Calu3 (cell line): Measurements from ENCODE around the gene SYT13. TPM values are rescaled to one million over a fixed set of nuclear protein-coding genes. Genes with fewer than 3 reads are reported as not detected.
A peak's percentile ranks its signal among the peaks of the same experiment; 100 is the strongest.
"Not testable (repeated sequence)": the region's sequence is repeated elsewhere in the genome, so short reads cannot be mapped to it uniquely, and the experiment has no call there.

Source experiments
- BruUV-seq: library from RNA; stranded (reverse); fragments of 400-500 nt; replicated peaks from 2 replicates; lab custom pipeline; 2021; lab: Mats Ljungman, UMichigan
- CTCF ChIA-PET: fragments of 300-600 bp; sonication (Branson Sonifier 250); formaldehyde crosslinking; loops from one replicate; lab custom pipeline; 2022; ENCODE audit warnings: antibody characterized with exemption; lab: Charles Lee
- DNase-seq: peaks from one replicate; pipeline ENCODE4 v3.0.0; 2022
- H3K27ac Mint-ChIP-seq: one replicate; pipeline ENCODE4 v1.8.0; 2022; ENCODE audit warnings: mixed read lengths; ENCODE audit not compliant: unreplicated experiment
- H3K27me3 Mint-ChIP-seq: one replicate; pipeline ENCODE4 v1.8.0; 2022; ENCODE audit warnings: mixed read lengths; ENCODE audit not compliant: unreplicated experiment
- H3K36me3 Mint-ChIP-seq: one replicate; pipeline ENCODE4 v1.8.0; 2022; ENCODE audit warnings: mild to moderate bottlenecking, moderate library complexity, mixed read lengths; ENCODE audit not compliant: insufficient read depth, unreplicated experiment
- H3K4me1 Mint-ChIP-seq: one replicate; pipeline ENCODE4 v1.8.0; 2022; ENCODE audit warnings: mild to moderate bottlenecking, low read depth, mixed read lengths; ENCODE audit not compliant: unreplicated experiment
- H3K4me3 Mint-ChIP-seq: one replicate; pipeline ENCODE4 v1.8.0; 2022; ENCODE audit warnings: mild to moderate bottlenecking, low read depth, moderate library complexity, mixed read lengths; ENCODE audit not compliant: unreplicated experiment
- H3K9me3 Mint-ChIP-seq: one replicate; pipeline ENCODE4 v1.8.0; 2022; ENCODE audit warnings: low read depth, mixed read lengths; ENCODE audit not compliant: unreplicated experiment
- CTCF ChIP-seq: fragments of 200-600 bp; IDR thresholded peaks from one replicate; pipeline ENCODE4 v1.8.0; 2022; ENCODE audit warnings: antibody characterized with exemption; ENCODE audit not compliant: unreplicated experiment
- intact Hi-C: fragments of 100-400 bp; cut with micrococcal nuclease; formaldehyde crosslinking; loops from one replicate; pipeline ENCODE4 v1.10.0; 2022; ENCODE audit not compliant: unreplicated experiment
- total RNA-seq: library from RNA; stranded (reverse); gene quantifications from 2 replicates; pipeline ENCODE4 v1.2.3, GENCODE V29; 2022

The SYT13 gene
- total RNA-seq, 1 experiment from 2014 or later, result 36.8 TPM

DNA sequence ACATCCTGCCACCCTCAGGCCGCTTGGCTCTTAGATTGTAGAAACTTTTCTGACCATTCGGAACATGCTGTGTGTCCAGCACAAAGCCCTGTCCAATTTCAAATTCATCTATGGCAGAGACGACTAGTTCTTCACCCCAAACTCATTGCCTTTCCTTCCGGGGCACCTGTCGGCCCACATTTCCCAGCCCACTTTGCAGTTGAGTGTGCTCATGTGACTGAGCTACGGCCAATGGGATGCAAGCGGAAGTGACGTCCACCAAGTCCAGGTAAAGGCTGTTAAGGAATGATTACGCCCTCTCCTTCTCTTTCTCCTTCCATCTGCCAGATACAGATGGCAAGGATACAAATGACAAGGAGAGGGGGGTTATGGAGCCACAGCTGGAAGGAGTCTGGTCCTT is 32.5 kb downstream of the SYT13 start:
- H3K27ac Mint-ChIP-seq, result no peak overlapping the region
- BruUV-seq, result no TSS peak
- TF ChIP-seq CTCF, result no peak
- H3K4me1 Mint-ChIP-seq, result peaks cover 7% of the 10 kb centered on the region
- intact Hi-C loops, result no loop called here
- no peaks in the 10 kb centered on the region for H3K9me3 Mint-ChIP-seq
- DNase-seq, result no peak
- no peak overlapping the region for H3K4me3 Mint-ChIP-seq
- no peaks in the 10 kb centered on the region for H3K36me3 Mint-ChIP-seq
- no peaks in the 10 kb centered on the region for H3K27me3 Mint-ChIP-seq
- CTCF ChIA-PET, result interaction anchor here (1.9 kb wide), 1 partner anchor 41 kb away, joined by 15 read pairs; no protein-coding TSS in a partner anchor

- Mint-ChIP-seq H3K4me1 (no peaks in the 10 kb centered on the region), H3K27me3 (no peaks in the 10 kb centered on the region), H3K9me3 (no peaks in the 10 kb centered on the region), H3K27ac (no peak overlapping the region), H3K36me3 (no peaks in the 10 kb centered on the region), H3K4me3 (no peak overlapping the region)
- intact Hi-C loops, result loop anchor here (1.0 kb wide), 1 partner anchor 40 kb away; no protein-coding TSS in a partner anchor
- CTCF ChIA-PET, result interaction anchor here (0.9 to 1.9 kb wide), 5 partner anchors 15 to 142 kb away, joined by 3 to 15 read pairs (median 4); partner anchors contain the start of gene SYT13
- no peak for TF ChIP-seq CTCF
- BruUV-seq, result no TSS peak
- no peak for DNase-seq
Observed at GRCh38 chr11:45252877-45253276, 33.3 kb downstream of the SYT13 start.

GRCh38 chr11:45252134-45252856 is 33.8 kb downstream of the SYT13 start:
- DNase-seq, result peak; percentile 68
- Mint-ChIP-seq H3K4me1 (no peaks in the 10 kb centered on the region), H3K36me3 (no peaks in the 10 kb centered on the region), H3K27me3 (no peaks in the 10 kb centered on the region), H3K4me3 (no peak overlapping the region), H3K27ac (no peak overlapping the region), H3K9me3 (no peaks in the 10 kb centered on the region)
- BruUV-seq, result no TSS peak
- CTCF ChIA-PET, result interaction anchor here (0.7 to 1.9 kb wide), 7 partner anchors 15 to 142 kb away, joined by 3 to 15 read pairs (median 3); partner anchors contain the start of gene SYT13
- intact Hi-C loops, result loop anchor here (1.0 kb wide), 1 partner anchor 41 kb away; no protein-coding TSS in a partner anchor
- TF ChIP-seq CTCF, result peak; percentile 69

DNA sequence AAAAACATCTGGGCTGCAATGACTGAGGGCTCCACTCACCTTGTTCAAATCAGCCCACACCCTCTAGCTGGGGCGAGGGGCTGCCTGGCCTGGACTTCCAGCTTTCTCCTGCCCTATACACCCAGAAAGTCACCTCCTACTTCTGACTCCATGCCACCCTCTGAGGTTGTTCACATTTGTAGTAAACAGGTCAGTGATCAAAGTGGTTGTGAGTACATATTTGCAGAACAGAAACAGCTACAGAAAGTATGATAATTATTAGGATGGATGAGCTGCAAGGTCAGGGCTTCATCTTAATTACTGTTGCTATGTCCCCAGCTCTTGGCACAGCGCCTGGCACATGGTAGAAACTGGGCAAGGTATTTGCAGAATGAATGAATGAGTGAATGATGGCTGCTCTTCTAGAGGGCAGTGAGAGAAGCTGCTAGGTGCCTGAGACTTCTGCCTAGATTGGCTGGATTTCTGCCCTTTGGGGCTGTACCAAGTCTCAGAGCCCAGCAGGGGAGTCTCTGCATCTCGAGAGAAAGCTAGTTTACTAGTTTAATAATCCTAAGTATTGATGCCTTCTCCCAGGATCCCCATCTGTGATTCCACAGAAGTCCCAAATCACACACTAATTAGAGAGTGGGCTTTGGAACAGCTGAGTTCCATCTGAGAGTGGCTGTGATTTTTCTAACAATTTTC is 36.0 kb downstream of the SYT13 start:
- no peaks in the 10 kb centered on the region for H3K9me3 Mint-ChIP-seq
- H3K4me3 Mint-ChIP-seq, result no peak overlapping the region
- CTCF ChIA-PET, result interaction anchor here (0.9 kb wide), 1 partner anchor 42 kb away, joined by 3 read pairs; no protein-coding TSS in a partner anchor
- H3K36me3 Mint-ChIP-seq, result no peaks in the 10 kb centered on the region
- intact Hi-C loops, result no loop called here
- no peaks in the 10 kb centered on the region for H3K27me3 Mint-ChIP-seq
- H3K4me1 Mint-ChIP-seq, result no peaks in the 10 kb centered on the region
- no peak for TF ChIP-seq CTCF
- BruUV-seq, result no TSS peak
- no peak overlapping the region for H3K27ac Mint-ChIP-seq
- DNase-seq, result no peak

DNA sequence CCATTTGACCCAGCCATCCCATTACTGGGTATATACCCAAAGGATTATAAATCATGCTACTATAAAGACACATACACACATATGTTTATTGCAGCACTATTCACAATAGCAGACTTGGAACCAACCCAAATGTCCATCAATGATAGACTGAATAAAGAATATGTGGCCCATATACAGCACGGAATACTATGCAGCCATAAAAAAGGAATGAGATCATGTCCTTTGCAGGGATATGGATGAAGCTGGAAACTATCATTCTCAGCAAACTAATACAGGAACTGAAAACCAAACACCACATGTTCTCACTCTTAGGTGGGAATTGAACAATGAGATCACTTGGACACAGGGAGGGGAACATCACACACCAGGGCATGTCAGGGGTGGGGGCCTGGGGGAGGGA is 36.8 kb downstream of the SYT13 start:
- DNase-seq, H3K27me3 Mint-ChIP-seq, H3K36me3 Mint-ChIP-seq, intact Hi-C loops, H3K4me3 Mint-ChIP-seq, CTCF ChIA-PET, BruUV-seq, H3K9me3 Mint-ChIP-seq, H3K4me1 Mint-ChIP-seq, H3K27ac Mint-ChIP-seq: not testable (repeated sequence)
